GM19099 (cell line): ENCODE measurements around the gene GLP2R.

Experiments used
- POLR2A ChIP-seq: IDR thresholded peaks from 3 replicates; pipeline ENCODE4 v1.6.1; 2011; ENCODE audit warnings: low read depth; ENCODE audit not compliant: insufficient read length; ENCODE audit errors: extremely low read depth

The GLP2R gene

DNA sequence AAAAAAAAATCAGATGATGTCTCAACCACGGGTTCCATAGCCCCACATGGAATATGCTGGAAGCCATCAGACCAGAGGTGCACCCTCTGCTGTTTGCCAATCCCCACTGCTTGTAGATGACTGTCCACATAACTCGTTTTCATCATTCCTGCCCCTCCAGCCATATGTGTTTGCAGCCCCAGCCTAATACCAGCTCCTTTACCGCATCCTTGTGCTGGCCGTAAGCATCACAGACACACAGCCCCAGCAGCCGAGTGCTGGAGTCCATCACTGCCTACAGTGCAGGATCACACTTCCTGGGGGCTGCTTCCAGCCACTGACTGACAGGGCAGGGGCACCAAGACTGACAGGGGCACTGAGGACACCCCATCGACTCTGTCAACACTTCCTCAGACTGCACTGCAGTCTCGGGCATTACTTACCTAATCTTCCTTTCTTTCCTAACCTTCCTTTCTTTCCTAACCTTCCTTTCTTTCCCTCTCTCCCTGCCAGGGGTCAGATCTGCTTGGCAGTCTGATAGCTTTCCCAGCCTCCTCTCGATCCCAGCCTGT is 74.4 kb downstream of the GLP2R start:
- TF ChIP-seq POLR2A: no peak

DNA sequence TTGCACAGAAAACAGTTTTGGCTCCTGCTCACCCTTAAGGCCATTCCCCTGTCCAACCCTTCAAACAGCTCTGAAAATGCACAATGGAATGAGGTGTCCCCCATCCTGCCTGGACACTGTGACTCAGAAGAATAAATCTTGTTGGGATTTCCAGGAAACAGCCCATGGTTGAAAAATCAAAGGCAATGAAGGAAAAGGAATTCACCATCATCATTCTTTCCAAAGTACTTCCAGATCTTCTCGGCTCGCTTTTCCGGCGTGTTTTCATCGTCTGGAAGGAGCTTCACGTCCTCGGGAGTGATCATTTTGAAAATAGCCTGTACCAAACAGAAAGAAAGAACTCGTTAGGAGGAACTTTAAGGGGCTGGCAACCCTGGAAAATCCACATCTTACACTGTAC is 75.1 kb downstream of the GLP2R start:
- TF ChIP-seq POLR2A: no peak

DNA sequence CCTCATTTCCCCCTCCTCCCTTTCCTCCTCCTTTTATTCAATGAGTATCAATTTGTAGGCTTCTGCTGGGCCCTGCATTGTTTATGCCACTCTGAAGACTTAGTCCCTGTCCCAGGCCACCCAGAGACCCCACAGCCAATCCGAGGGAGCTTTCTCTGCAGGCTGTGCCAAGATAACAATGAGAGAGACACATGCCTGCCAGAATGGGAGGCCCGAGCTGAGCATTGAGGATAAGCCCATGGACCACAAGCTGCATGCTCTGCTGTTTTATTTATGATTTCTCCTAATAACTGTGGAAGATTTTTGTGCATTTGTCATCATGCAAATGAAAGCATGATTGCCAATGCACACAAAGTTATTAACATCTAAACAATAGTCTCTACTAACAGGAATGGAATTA is 76.4 kb downstream of the GLP2R start:
- TF ChIP-seq POLR2A: no peak

DNA sequence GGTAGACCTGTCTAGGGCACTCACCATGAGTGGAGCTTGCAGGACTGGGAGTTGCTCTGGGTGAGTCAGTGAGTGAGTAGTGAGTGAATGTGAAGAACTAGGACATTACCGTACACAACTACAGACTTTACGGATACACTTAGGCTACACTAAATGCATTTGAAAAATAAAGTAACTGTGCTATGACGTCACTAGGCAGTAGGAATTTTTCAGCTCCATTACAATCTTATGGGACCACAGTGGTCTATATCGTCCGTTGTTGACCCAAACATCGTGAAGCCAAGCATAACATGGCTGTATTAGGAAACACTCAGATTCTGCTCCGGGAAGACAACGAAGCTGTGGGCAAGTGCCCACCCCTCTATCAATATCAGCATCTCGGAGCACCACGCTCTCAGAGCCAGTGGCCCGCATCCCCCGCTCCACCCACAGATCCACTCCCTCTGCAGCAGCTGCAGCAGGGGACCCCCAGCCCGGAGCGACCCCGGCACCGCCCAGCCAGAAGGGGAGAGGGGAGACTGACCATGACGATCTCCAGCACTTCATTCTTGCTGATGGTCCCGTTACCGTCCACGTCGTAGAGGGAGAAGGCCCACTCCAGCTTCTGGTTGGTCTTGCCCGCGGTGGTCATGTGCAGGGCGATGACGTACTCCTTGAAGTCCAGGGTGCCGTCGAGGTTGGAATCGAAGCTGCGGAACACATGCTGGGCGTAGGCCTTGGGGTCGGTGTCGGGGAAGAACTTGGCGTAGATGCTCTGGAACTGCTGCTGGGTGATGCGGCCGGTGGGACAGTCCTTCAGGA is 78.8 kb downstream of the GLP2R start:
- no peak for TF ChIP-seq POLR2A

DNA sequence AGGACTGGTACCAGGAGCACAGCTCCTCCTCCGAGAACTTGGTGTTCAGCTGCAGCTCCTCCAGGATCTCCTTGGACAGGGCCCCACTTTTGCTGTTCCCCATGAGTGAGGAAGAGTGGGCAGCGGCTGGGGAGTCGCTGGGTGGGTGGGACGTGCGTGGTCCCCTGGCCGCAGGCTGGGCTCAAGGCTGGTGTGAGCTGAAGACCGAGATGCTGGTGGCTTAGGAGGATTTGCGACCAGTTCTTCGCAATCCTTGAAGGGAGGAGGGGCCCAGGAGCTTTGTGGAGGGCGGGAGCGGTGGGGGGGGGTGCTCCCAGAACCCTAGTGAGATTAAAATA is 79.3 kb downstream of the GLP2R start, which contains the start of gene RCVRN:
TSS of gene RCVRN (minus strand) at position 194 of the 338 bp plus-strand sequence. CDS start at position 103, 91 bp downstream.
- no peak for TF ChIP-seq POLR2A

DNA sequence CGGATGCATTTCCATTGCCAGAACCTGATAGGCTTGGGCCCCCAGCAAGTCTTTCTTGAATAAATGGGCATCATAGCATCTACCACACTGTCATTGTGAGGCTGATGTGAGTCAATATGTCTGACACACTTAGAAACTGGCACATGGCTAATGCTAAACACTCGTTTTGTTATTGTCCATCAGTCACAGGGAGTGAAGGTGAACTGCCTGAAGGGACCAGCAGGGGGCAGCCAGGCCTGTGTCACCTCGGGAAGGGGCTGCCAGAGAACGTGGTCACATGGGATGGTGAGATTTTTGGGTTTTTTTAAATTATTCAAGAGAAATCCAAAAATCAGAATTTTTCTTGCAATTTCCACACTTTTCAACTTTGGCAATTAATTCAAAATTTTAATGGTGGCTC is 80.2 kb downstream of the GLP2R start:
- TF ChIP-seq POLR2A: no peak

DNA sequence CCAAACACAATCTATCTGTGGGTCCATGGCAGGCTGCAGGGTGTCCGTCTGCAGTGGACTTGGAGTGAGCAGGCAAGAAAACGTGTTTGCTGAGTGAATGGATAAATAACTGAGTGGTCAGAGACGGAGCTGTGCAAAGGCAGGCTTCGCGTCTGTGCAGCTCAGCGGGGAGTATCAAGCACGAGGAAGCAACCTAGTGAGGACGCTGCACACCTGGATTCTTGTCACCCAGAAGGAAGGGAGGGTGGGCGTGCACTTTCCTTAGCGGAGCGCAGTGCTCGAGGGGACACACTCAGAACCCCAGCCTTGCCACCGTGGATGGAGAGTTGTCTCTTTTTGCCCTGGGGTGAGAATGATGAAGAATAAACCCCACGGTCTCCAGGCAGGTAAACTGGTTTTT is 80.9 kb downstream of the GLP2R start:
- no peak for TF ChIP-seq POLR2A

DNA sequence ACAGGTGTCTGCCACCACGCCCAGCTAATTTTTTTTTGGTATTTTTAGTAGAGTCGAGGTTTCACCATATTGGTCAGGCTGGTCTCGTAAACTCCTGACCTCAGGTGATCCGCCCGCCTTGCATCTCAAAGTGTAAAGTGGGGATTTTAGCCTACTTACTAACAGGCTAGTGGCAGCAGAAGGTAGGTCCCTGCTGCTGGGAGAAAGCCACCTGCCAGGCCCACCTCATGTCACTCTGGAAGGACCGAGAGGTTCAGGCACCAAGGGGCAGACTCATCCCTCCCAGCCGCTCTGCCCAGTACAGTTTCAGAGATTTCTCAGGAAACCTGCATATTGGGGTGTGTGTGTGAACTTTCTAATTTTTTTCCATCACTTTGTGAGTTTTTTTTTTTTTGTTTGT is 81.4 kb downstream of the GLP2R start:
- TF ChIP-seq POLR2A: no peak

DNA sequence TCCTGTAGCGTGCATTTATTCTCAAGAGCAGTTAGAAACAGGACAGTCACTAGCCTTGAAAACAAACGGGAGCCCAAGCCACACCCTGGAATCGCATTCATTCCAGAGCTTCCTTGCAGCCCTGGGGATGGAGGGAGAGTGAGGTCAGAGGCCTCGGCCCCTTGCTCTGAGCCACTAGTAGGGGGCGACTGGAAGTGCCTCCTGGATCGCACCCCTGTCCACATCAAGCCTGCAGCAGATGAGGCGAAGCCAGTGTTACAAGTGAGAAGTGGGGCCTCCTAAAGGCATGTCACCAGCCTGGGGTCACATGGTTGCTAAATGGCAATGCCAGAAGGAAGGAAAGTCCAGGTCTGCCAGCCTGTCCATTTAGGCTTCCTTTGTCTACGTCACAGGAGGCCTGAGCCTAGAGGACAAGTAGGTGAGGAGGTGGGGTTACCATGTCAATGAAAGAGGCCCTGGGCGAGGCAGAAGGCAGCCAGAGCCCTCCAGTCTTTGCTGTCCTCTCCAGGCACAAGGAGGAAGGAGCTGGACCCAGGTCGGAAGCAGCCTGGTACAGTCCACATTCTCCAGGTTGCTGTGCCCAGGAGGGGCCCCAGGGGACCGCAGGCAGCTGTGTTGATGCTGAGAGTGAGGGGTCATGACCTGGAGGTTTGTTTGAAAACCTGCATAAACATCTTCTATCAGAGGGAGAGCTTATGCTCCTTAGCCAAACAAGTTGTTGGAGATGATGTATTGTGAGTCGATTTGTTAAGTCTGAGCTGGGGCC is 82.3 kb downstream of the GLP2R start:
- TF ChIP-seq POLR2A: no peak

DNA sequence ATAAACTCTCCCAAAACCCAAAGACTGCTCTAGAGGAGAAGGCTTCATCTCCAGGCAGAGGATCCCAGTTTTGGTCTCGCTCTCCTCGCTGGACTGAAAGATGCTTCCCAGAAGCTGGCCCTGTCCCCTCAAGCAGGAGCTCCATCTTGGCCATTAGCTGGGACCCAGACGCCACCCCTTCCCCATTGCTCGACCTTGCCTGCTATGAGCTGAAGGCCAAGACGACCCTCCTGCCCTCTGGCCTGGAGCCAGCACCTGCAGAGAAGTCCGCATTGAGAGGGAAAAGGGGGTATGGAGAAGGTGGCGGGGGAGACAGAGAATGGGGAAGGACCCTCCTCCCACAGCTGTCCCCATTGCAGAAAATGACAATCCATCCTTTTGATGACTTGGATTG is 82.9 kb downstream of the GLP2R start:
- TF ChIP-seq POLR2A: no peak

DNA sequence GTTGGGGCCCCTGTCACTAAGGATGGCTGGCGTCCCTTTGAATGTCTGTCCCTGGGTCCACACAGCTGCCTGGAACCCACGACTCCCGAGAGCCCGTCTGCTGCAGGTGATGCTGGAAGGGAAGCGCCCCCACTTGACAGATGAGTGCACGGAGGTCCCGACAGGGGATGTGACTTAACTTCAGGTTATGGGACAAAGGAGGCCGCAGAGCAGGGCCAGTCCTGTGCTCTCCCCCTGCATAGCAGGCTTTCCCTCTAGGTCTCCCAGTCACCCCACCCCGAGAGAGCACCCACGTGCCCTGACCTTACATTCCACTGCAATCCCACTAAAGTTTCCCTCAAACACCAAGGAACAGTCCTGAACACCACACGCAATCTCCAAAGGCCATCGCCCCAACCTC is 85.4 kb downstream of the GLP2R start:
- no peak for TF ChIP-seq POLR2A

DNA sequence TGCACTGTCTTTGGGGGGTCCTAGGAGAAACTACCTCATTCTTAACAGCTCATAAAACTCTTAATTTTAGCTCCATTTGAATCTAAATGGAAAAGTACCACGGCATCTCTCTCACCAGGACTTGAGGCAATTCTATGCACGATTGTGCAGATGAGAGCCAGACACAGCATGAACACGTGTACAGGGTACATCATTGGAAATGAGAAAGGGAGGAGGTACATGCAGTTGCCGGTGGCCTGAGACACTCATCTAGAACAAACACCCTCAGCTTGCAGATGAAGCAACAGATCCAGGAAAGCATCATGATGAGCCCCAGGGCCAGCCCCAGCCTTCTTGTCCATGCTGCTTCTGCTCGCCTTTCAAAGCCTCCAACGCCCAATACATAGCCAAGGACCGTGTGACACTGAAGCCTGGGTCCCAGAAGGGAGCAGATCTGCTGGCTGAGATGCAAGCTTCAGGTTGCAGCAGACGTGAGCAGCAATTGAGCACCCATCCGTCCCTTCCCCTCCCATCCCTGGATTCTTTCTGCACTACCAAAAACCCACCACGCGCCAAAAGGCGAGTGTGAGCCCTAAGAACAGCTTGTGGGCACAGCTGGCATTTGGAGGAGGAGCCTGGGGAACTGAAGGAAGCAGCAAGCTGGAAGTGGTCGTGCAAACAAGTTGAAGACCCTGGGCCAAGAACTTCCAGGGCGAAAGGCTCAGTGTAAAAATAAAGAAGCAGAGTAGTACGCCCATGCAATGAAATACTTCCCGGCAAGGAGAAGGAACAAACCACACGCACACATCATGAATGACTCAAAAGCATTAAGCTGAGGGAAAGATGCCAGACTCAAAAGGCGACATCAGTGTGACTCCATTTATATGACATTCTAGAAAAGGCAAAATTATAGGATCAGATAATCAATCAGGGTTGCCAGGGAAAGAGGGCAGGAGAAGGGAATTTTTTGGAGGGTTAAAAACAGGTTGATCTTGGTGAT is 86.7 kb downstream of the GLP2R start:
- no peak for TF ChIP-seq POLR2A

DNA sequence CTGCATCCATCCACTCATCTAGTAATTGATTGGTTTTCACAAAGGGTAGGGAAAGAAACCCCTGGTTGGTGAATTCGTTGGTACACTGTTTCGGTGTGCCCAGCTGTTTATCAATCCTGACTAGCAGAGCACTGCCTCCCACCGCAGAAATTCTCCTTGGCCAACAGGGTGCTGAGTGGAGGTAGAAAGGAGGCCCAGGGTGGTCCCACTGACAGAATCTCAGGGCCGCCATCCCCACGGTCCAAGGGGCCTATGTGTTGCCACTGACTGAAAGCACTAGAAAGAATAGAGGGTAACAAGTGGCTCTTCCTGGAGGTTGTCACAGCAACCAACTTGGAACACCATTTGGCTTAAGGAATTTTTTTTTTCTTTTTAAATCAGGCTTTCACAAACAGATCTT is 87.8 kb downstream of the GLP2R start:
- TF ChIP-seq POLR2A: no peak

DNA sequence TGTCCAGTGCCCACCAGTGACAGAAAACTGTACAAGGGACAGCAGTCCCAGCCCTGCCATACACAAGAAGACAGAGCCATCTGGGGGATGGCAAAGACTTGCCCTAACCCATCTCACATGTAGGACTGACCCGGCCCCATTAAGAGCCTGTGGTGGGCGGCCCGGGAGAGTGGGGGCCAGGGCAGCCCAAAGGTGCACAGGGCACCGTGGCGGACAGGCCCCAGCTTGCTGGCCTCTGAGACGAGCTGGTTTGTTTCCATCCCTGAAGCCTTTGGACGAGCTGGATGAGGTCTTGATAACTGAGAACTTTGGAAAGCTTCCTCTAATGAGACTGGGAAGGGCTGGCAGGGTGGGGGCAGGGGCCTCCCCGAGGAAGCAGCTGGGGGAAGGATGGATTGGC is 90.4 kb downstream of the GLP2R start:
- no peak for TF ChIP-seq POLR2A

DNA sequence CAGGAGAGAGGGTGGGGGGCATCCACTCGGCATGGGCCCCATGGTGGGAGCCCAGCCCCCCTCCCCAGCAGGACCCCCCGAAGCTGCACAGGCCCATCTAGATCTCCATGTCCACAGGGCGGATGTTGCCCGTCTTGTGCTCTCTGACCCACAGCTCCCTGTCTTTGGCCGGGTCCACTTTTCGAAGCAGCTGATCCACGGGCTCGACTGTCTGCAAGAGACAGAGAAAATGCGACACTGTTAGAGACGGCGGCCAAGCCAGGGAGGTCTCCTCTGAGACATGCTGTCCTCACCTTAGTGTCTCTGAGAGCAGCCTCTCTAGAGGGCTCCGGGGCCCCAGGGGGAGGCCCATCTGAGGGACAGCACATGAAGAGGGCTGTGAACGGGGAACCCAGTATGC is 91.4 kb downstream of the GLP2R start:
- no peak for TF ChIP-seq POLR2A
